NK-92 treated with Interleukin-12 subunit alpha and Interleukin-12 subunit beta, amount 100 ng/mL, for 24 hours (cell line): ENCODE data around the gene UNK.

Experiments
- DNase-seq: peaks from one replicate; lab custom pipeline; 2025; lab: John Stamatoyannopoulos, UW

The UNK gene

GRCh38 chr17:75822119-75822799 lies 37.7 kb downstream of the UNK start:
- DNase-seq: no peak

DNA sequence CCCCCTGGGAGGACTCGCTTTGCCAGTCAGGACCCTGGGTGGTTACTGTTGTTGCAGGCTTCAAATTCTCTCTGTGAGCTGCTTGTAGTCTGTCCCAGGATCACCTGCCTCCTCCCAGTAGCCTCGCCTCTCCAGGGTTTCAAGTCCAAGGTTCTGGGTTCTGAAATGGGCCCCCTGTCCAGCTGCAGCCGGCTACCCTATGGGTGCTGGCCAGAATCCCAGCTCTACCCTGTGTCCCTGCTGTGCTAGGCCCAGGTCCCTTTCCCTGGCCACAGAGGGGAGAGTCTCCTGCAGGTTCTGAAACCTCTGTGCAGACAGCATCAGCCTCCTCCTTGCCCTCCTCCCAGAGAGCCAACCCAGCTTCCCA lies 38.2 kb downstream of the UNK start:
- DNase-seq: no peak

GRCh38 chr17:75823257-75824041 lies 38.8 kb downstream of the UNK start:
- DNase-seq: no peak

- no peak for DNase-seq
These were observed 39.5 kb downstream of the UNK start for GRCh38 chr17:75824050-75824552.

DNA sequence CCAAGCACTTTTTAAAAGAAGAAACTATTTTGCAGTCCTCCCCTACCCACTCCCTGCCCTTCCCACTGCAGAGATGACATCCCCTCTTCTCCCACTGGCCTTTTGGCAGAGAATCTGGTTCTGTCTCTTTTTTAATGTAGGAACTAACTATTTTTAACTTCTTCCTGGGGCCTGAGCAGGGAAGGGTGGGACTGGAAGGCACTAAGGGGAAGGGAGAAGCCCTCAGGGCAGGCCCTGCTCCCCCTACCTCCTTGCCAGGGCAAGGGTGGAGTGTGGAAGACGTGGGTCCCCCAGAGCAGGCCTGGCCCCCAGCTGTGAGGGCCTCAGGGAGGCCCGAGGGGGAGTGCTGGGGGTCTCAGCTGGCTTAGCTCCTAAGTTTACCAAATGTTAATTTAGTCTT lies 40.1 kb downstream of the UNK start:
- DNase-seq: no peak

DNA sequence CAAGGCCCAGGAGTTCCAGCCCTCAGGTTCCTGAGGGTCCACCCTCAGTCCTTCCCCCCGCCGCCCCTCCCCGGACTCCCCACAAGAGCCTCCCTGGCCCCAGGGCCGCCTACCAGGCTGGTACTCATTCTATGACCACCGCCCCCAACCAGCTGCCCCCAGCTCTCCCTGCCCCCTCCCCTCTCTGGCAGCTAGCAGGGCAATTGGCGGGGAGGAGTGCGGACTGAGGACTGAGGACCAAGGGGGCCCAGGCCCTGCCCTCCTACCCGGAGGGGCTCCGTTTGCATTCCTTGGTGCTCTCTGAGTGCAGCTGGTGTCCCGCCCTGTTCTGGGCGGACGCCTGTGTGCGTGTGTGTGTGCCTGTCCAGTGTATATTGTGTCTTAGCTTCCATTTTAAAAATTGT lies 40.5 kb downstream of the UNK start:
- no peak for DNase-seq

- DNase-seq: no peak
These were observed 41.3 kb downstream of the UNK start for GRCh38 chr17:75825748-75826370.

- no peak for DNase-seq
These were observed 42.1 kb downstream of the UNK start for GRCh38 chr17:75826561-75827307.

- DNase-seq: no peak
These were observed 42.9 kb downstream of the UNK start for GRCh38 chr17:75827308-75828075.

DNA sequence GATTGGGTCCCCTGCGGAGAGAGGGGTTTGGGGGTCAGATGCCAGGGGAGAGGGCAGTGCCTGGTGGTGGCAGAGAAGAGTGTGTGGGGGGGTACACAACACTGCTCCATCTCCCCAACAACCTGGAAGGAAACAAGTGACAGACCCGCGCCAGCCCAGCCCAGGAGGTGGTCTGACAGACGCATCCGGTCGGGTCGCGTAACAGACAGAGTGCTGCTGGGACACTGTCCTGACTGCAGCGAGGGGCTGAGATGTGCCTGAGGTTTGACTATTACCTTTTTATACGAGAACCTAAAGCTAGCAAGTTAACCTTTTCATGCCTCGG lies 43.4 kb downstream of the UNK start:
- no peak for DNase-seq

- no peak for DNase-seq
These were observed 44.1 kb downstream of the UNK start for GRCh38 chr17:75828741-75829140.

GRCh38 chr17:75829747-75830146 lies 45.1 kb downstream of the UNK start:
- DNase-seq: no peak

GRCh38 chr17:75830164-75831031 lies 45.8 kb downstream of the UNK start:
- no peak for DNase-seq

GRCh38 chr17:75831032-75831571 lies 46.5 kb downstream of the UNK start:
- no peak for DNase-seq

DNA sequence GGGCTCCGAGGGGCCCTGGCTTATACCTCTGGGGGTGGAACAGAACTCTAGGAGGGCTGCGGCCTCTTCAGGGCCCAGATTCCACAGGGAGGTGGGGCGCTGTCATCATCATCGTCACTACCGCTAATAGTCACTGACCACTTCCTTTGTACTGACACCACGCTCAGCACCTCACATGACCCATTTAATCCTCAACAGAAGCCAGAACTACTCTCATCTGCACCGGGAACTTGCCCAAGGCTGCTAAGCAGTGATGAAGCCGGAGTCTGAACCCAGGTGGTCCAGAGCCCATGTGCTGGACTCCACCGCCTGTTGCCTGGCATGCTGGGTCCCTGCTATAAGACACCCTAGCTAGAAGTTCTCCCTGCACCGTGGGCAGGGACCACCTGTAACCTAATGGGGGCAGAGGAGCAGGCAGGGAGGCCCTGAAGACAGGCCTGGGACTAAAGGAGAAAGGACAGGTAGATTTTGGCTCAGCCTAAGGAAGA lies 47.6 kb downstream of the UNK start:
- DNase-seq: no peak

DNA sequence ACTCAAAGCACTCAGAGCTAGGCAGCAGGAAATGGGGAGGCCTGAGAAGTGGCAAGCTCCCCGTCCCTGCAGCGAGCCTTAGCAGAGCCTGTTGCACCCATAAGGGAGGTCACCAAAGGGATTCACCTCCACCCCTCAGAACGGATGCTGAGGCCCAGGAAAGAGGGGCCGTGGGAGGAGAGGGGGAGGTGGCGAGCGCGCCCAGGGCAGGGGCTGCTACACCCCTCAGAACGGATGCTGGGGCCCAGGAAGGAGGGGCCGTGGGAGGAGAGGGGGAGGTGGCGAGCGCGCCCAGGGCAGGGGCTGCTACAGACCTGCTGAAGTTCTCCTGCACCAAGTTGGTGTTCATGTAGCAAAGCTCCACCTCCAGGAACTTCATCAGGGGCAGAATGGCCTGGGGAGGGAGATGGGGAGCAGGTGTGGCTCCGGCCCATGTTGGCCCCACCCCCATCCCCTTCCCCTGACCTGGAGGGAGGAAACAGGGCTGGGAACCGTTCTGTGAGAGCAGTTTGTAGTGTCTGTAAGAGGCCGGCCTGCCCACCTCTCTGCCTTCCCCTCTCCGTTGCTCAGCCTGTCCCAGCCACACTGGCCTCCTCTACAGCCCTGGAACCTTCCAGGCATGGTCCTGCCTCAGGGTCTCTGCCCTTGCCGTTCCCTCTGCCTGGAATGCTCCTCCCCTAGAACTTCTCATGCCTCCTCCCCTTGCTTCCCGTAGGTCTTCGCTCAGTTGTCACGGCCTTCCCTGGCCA lies 48.2 kb downstream of the UNK start:
- DNase-seq: no peak

DNA sequence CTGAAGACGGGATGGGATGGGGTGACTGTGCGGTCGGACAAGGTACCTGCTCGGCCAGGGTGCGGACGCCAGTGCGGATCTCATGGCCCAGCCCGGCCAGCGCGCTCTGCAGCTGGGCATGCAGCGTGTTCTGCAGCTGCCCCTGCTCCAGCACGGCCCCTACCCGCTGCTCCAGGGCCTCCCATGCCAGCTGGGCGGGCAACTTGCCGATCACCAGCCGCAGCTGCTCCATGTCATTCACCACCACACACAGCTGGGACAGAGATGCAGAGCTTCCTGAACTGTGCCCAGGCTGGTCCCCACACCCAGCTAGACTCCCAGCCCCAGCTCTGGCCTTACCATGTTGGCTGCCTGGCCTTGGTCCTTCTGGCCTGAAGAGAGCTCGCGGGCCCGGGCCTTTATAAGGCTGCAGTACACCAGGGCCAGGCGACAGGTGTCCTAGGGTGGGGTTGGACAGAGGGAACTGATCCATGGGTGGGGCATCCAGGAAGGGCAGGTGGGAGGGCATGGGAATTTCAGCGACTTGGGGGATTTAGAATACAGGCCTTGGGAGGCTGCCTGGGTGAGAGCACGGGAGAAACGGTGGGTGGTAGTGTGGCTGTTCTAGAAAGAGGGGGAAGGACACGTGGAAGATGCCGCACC lies 49.8 kb downstream of the UNK start:
- no peak for DNase-seq

DNA sequence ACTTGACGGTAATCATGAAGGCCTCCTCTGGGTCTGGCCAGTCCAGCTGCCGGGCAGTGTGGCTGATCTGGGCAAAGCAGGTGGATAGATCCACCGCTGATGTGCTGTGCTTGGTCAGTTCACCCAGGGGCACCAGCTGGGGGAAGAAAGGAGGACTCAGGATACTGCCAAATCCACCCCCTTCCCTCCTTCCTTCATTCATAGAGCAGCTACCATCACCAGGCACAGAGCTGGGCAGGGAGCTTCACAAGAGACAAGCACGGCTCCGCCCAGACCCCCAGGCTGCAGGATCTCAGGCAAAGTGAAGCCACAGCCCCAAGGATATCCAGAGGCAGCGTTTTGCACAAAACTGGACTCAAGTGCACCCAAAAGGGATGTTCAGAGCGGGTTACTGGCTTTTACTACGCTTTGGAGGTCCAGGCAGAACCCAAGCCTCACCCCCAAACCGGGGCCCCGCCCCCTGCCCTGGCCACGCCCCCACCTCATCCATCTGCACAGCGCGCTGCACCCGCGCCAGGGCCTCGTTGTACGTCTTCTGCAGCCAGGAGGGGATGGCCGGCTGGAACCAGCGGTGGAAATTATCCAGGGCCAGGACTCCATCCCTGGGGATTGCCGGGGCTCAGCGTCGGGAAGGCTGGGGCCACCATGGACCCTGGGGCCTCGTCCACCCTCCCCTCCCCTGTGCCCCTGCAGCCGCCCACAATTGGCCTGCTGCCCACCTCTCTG lies 50.5 kb downstream of the UNK start:
- DNase-seq: no peak

DNA sequence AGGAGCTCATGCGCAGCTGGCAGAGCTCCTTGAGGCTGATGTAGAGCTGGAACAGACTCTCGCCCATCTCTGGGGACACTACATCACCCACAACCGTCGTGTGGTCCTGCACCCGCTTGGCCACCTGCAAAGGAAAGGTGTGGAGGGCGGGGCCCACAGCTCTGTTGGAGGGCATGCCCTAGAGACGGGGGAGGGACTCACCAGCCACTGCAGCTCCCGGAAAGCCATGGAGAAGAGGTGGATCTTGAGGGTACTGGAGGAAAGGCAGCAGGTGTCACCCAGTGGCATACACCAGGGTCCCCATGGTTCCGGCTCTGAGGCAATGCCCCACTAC lies 51.0 kb downstream of the UNK start:
- no peak for DNase-seq
